Upper lobe of right lung (tissue), 1 donor: Measurements from ENCODE around the gene DMD. TPM values are rescaled to one million over a fixed set of nuclear protein-coding genes. Genes with fewer than 3 reads are reported as not detected.
A peak's percentile ranks its signal among the peaks of the same experiment; 100 is the strongest.

Source experiments
- ATAC-seq: fragments of 200-7000 bp; cut with Tn5 transposase; one replicate; pipeline ENCODE4 v1.9.1; 2020; ENCODE audit warnings: mild to moderate bottlenecking, moderate library complexity
- DNase-seq: peaks from one replicate; pipeline ENCODE4 v3.0.0-alpha.2; 2020
- H3K27ac ChIP-seq: fragments of 200-600 bp; one replicate; pipeline ENCODE4 v1.8.0; 2022
- H3K27me3 ChIP-seq: fragments of 200-600 bp; one replicate; pipeline ENCODE4 v1.8.0; 2022; ENCODE audit warnings: mild to moderate bottlenecking
- H3K36me3 ChIP-seq: fragments of 200-600 bp; one replicate; pipeline ENCODE4 v1.8.0; 2022
- H3K4me1 ChIP-seq: fragments of 200-600 bp; one replicate; pipeline ENCODE4 v1.8.0; 2022
- H3K4me3 ChIP-seq: fragments of 200-600 bp; one replicate; pipeline ENCODE4 v1.8.0; 2022; ENCODE audit warnings: mild to moderate bottlenecking
- H3K9me3 ChIP-seq: fragments of 200-600 bp; one replicate; pipeline ENCODE4 v1.8.0; 2022
- CTCF ChIP-seq: fragments of 200-600 bp; IDR thresholded peaks from one replicate; pipeline ENCODE4 v1.8.0; 2022; ENCODE audit warnings: antibody characterized with exemption
- intact Hi-C: fragments of 100-400 bp; cut with DNase I; formaldehyde crosslinking; loops from one replicate; pipeline ENCODE4 v1.11.0; 2022
- total RNA-seq: library from RNA; stranded (reverse); fragmentation: NEBNext Ultra II Directional; extraction: Animal tissue kit (Norgen Biotek cat#: 25700); gene quantifications from one replicate; pipeline ENCODE4 v1.2.1, GENCODE V29; 2021
- donor health status: DM: no; HTN: yes; CAD: no; lungs with severe emphysema.

Gene DMD
- total RNA-seq, 1 donor from 2014 or later, result 24.7 TPM

DNA sequence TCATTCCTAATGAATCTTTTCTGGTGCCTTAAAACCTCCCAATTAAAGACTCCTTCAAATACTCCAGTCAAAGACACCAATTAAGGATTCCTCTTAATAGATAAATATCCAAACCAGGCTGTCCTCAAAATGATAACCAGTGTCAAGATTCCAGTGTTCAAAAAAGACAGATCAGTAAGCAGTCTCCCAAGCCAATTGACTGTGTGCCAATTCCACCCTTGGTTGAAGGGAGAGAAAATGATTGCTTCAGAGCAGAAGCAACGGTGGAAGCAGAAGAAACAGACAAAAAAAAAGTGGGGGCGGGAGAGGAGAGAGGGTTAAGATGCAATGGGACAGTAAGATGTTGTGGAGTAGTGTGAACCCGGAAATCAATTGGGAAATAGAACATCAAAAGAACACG is 1923.5 kb downstream of the DMD start:
- Histone ChIP-seq H3K9me3 (no peaks in the 10 kb centered on the region), H3K4me1 (no peaks in the 10 kb centered on the region), H3K4me3 (no peak overlapping the region), H3K27me3 (no peaks in the 10 kb centered on the region), H3K27ac (no peak overlapping the region), H3K36me3 (no peaks in the 10 kb centered on the region)
- no peak for ATAC-seq
- intact Hi-C loops, result no loop called here
- no peak for DNase-seq
- TF ChIP-seq CTCF, result no peak

DNA sequence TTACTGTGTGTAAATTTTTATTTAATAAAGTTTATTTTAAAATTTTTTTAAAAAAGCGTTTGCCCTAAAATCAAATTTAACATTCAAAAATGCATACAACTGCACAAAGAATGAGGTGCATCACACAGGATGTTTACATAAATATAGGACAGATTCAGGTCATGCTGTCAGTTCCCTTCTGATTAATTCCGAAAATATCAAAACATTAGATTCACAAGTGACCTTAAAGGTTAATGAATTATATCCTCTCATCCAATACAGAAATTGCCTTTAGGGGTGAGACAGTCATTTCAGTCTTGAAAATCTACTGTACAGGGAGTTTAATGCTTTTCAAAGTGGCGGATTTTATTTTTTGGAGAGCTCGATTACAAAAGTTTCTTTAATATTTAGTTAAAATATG is 1930.8 kb downstream of the DMD start:
- H3K27me3 ChIP-seq, result no peaks in the 10 kb centered on the region
- no peak overlapping the region for H3K4me3 ChIP-seq
- ATAC-seq (no peak), DNase-seq (no peak)
- no peaks in the 10 kb centered on the region for H3K9me3 ChIP-seq
- H3K27ac ChIP-seq, result no peak overlapping the region
- no peaks in the 10 kb centered on the region for H3K4me1 ChIP-seq
- no peak for TF ChIP-seq CTCF
- intact Hi-C loops, result no loop called here
- H3K36me3 ChIP-seq, result no peaks in the 10 kb centered on the region

- Histone ChIP-seq H3K27ac (no peak overlapping the region), H3K4me1 (no peaks in the 10 kb centered on the region), H3K4me3 (no peak overlapping the region), H3K27me3 (no peaks in the 10 kb centered on the region), H3K9me3 (no peaks in the 10 kb centered on the region), H3K36me3 (no peaks in the 10 kb centered on the region)
- peak; percentile 13 for TF ChIP-seq CTCF
- no peak for DNase-seq
- intact Hi-C loops, result no loop called here
- no peak for ATAC-seq
Measured at GRCh38 chrX:31279359-31279758, 1932.0 kb downstream of the DMD start.

DNA sequence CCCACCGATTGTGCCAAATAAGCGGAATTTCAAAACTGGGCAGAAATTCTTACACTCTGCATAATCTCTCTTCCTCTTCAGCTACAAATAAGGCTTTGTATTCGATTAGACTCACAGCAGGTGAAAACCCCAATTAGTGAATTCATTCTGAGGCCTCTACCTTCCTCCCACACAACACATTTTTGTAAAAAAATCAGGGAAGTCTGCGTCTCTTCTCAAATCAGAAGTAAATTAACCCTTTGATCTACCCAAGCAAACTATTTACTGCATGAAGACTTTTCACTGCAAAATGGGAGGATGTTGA is 1938.9 kb downstream of the DMD start:
- H3K9me3 ChIP-seq, result no peaks in the 10 kb centered on the region
- H3K4me1 ChIP-seq, result no peaks in the 10 kb centered on the region
- intact Hi-C loops, result no loop called here
- H3K27me3 ChIP-seq, result no peaks in the 10 kb centered on the region
- no peak overlapping the region for H3K27ac ChIP-seq
- no peak overlapping the region for H3K4me3 ChIP-seq
- DNase-seq (no peak), ATAC-seq (no peak)
- no peak for TF ChIP-seq CTCF
- H3K36me3 ChIP-seq, result no peaks in the 10 kb centered on the region

- H3K9me3 ChIP-seq, result no peaks in the 10 kb centered on the region
- H3K27me3 ChIP-seq, result no peaks in the 10 kb centered on the region
- intact Hi-C loops, result no loop called here
- no peak for TF ChIP-seq CTCF
- ATAC-seq, result no peak
- DNase-seq, result no peak
- no peak overlapping the region for H3K27ac ChIP-seq
- no peaks in the 10 kb centered on the region for H3K36me3 ChIP-seq
- no peaks in the 10 kb centered on the region for H3K4me1 ChIP-seq
- H3K4me3 ChIP-seq, result no peak overlapping the region
Measured at GRCh38 chrX:31271615-31272471, 1939.5 kb downstream of the DMD start.

DNA sequence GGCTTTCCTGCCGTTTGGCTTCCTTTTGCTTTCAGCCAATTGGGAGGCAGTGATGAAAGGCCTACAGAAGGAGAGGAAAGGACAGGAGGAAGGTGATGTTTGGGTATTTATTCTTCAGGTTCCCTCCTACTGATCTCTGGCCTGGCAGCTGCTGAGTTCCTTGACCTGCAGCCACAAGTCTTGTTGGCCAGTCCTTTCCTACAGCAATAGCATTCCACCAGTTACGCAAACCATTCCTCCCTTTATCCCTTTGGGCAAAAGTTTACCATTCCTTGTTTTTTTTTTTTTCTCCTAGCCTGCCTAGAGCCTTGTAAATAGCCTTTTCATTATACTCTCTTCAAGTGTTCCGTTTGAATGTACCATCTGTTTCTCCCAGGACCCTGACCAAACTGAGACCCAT is 1941.4 kb downstream of the DMD start:
- no peak for DNase-seq
- intact Hi-C loops, result no loop called here
- no peak for TF ChIP-seq CTCF

More for the DNA sequence above, 1941.4 kb downstream of the DMD start:
- Histone ChIP-seq H3K4me3 (no peak overlapping the region), H3K36me3 (no peaks in the 10 kb centered on the region), H3K9me3 (no peaks in the 10 kb centered on the region), H3K4me1 (no peaks in the 10 kb centered on the region), H3K27me3 (no peaks in the 10 kb centered on the region), H3K27ac (no peak overlapping the region)
- no peak for ATAC-seq
